ENCODE measurements around the gene NTHL1. TPM values are rescaled to one million over a fixed set of nuclear protein-coding genes. Genes with fewer than 3 reads are reported as not detected.

Gene NTHL1
- total RNA-seq, 1 experiment from 2014 or later: 52.0 TPM

GRCh38 chr16:2056681-2057407, 9.2 kb upstream of the NTHL1 start:
- Histone ChIP-seq H2BK5ac (ENCODE audit: insufficient read length, low read length) (no peak overlapping the region), H4K20me1 (ENCODE audit: control insufficient read depth, insufficient read depth, insufficient read length) (peaks cover 2% of the 10 kb centered on the region), H2BK120ac (ENCODE audit: low read depth, low read length, poor library complexity, severe bottlenecking) (no peak overlapping the region), H3K79me1 (ENCODE audit: insufficient read depth, low read depth, low read length, poor library complexity, severe bottlenecking) (no peaks in the 10 kb centered on the region), H2BK12ac (ENCODE audit: insufficient read length, low read depth, low read length) (no peak overlapping the region), H3K14ac (ENCODE audit: insufficient read depth, low read length) (no peak overlapping the region), H3K23ac (ENCODE audit: insufficient read length, low read depth, low read length) (no peak overlapping the region), H3K23me2 (ENCODE audit: insufficient read length, low read depth, low read length, poor library complexity, severe bottlenecking) (no peaks in the 10 kb centered on the region), H2BK15ac (ENCODE audit: low read depth, low read length) (no peak overlapping the region), H4K8ac (replicated peaks; ENCODE audit: insufficient read length, low read depth, low read length) (no peak overlapping the region), H3K18ac (ENCODE audit: insufficient read length, low read depth, low read length) (no peak overlapping the region), H3K4me1 (ENCODE audit: insufficient read depth, low read length) (no peaks in the 10 kb centered on the region), H4K91ac (ENCODE audit: insufficient read length, low read depth, low read length) (no peak overlapping the region), H2AFZ (ENCODE audit: low read length) (no peak overlapping the region), H3K4ac (ENCODE audit: low read depth, low read length) (no peak overlapping the region), H2AK5ac (ENCODE audit: insufficient read length, low read length) (no peak overlapping the region), H3K79me2 (ENCODE audit: insufficient read depth, low read length) (no peaks in the 10 kb centered on the region), H3K27ac (ENCODE audit: insufficient read length, low read depth, low read length) (no peak overlapping the region), H3T11ph (ENCODE audit: low read length) (no peak overlapping the region), H3K56ac (ENCODE audit: insufficient read length, low read depth, low read length) (no peak overlapping the region), H3K4me2 (ENCODE audit: insufficient read depth, insufficient read length, low read length) (no peak overlapping the region), H3K9ac (ENCODE audit: extremely low read depth, insufficient read length, low read length) (no peak overlapping the region), H4K5ac (ENCODE audit: insufficient read length, low read depth, low read length) (no peak overlapping the region), H3K27me3 (ENCODE audit: insufficient read depth, low read length) (no peaks in the 10 kb centered on the region), H2BK20ac (ENCODE audit: low read depth, low read length, poor library complexity, severe bottlenecking) (no peak overlapping the region), H3K9me3 (ENCODE audit: control insufficient read depth, low read depth, low read length) (no peaks in the 10 kb centered on the region)
- TF ChIP-seq CTCF (conservative IDR thresholded peaks at IDR 0.05): peak; percentile 50
- no peak for DNase-seq
- Mint-ChIP-seq H3K9me3 (no peaks in the 10 kb centered on the region), H3K27ac (peak overlapping the region in 2 of 3 experiments; percentile 14 to 69; a peak in 1 of 7 replicates), H3K4me3 (peak overlapping the region in 1 of 2 experiments; percentile 18; a peak in 1 of 5 replicates), H3K36me3 (ENCODE audit: insufficient read depth in 1 of 3, low read depth in 3 of 3) (peaks cover 4 to 33% (median 32%) of the 10 kb centered on the region in 3 experiments; a peak in 6 of 7 replicates), H3K4me1 (no peaks in the 10 kb centered on the region), H3K27me3 (ENCODE audit: low read depth) (no peaks in the 10 kb centered on the region)
- WGBS (ENCODE audit: extremely low coverage, insufficient read length, low lambda C conversion rate): no CpG with 5 or more reads among the region's 19 CpGs
